Left ventricle myocardium inferior (tissue), 1 donor: ENCODE results near the gene EMID1. TPM values are rescaled to one million over a fixed set of nuclear protein-coding genes. Genes with fewer than 3 reads are reported as not detected.

Experiments used
- total RNA-seq: library from RNA; stranded (reverse); fragmentation: NEBNext Ultra II Directional; extraction: Animal tissue kit (Norgen Biotek cat#: 25700); gene quantifications from one replicate; pipeline ENCODE4 v1.2.1, GENCODE V29; 2021
- donor health status: DM: no; HTN: yes; CAD: no; lungs with severe emphysema.

EMID1 gene
- total RNA-seq, 1 donor from 2014 or later, result 0.74 TPM

Other genes starting within 250 kb of the EMID1 start
- 0.30 TPM for gene C22orf31, start 144.1 kb upstream of the EMID1 start, total RNA-seq
- 102 TPM for gene KREMEN1, start 132.9 kb upstream of the EMID1 start, total RNA-seq
- gene RHBDD3, start 62.1 kb downstream of the EMID1 start, total RNA-seq, result 15.0 TPM
- gene EWSR1, start 62.4 kb downstream of the EMID1 start, total RNA-seq, result 122 TPM
- gene GAS2L1, start 100.8 kb downstream of the EMID1 start, total RNA-seq, result 22.4 TPM
- gene RASL10A, start 109.8 kb downstream of the EMID1 start, total RNA-seq, result 1.4 TPM
- 28.2 TPM for gene AP1B1, start 182.7 kb downstream of the EMID1 start, total RNA-seq
- gene RFPL1, start 232.7 kb downstream of the EMID1 start, total RNA-seq, result not detected